GM12864 (cell line): ENCODE results near the gene RREB1.

Experiments
- DNase-seq: peaks from one replicate; pipeline ENCODE4 v3.0.0-alpha.2; 2011; ENCODE audit warnings: low read depth
- H3K4me3 ChIP-seq: 2 replicates; pipeline ENCODE4 v1.5.1; 2011; ENCODE audit warnings: mild to moderate bottlenecking, low read depth, low read length, control low read depth
- TF ChIP-seq, protein P1 (sequence below): IDR thresholded peaks from 2 replicates; pipeline ENCODE4 v1.5.1; 2011; ENCODE audit warnings: low read depth, mild to moderate bottlenecking, moderate library complexity, low read length, control low read depth, inconsistent platforms; ENCODE audit errors: missing control alignments

The RREB1 gene

DNA sequence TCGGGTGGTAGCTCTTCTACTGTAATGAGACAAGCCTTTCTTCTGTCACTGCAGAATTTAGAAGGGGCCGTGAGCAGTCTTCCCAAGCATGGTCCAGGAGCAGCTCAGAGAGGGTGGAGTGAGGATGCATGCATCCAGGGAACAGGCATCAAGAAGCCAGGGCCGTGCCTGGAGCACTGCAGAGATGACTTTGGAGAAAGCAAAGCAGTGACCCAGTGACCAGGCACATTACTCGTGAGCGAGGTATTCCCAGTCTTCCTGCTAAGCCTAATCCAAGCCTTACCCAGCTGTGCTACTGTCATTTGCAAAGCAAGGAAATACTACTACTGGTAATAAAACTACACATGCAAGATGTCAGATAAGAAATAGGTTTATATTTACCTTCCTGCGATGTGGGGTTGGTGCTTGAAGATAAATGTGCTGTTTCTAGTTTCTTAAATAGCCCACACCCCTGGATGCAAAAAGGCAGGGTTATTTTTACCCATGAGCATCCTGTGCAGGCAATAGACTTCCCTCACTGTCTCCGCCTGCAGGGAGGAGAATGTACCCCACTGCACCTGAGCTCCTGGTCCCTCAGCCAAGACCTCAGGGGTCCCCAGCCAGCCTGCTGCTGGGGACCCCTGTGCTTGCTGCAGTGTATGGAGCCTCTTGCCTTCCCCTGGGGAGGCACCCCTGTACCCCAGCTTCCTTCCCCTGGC is 142.3 kb downstream of the RREB1 start:
- TF ChIP-seq, protein P1, sequence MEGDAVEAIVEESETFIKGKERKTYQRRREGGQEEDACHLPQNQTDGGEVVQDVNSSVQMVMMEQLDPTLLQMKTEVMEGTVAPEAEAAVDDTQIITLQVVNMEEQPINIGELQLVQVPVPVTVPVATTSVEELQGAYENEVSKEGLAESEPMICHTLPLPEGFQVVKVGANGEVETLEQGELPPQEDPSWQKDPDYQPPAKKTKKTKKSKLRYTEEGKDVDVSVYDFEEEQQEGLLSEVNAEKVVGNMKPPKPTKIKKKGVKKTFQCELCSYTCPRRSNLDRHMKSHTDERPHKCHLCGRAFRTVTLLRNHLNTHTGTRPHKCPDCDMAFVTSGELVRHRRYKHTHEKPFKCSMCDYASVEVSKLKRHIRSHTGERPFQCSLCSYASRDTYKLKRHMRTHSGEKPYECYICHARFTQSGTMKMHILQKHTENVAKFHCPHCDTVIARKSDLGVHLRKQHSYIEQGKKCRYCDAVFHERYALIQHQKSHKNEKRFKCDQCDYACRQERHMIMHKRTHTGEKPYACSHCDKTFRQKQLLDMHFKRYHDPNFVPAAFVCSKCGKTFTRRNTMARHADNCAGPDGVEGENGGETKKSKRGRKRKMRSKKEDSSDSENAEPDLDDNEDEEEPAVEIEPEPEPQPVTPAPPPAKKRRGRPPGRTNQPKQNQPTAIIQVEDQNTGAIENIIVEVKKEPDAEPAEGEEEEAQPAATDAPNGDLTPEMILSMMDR: peak; percentile 30
- H3K4me3 ChIP-seq: no peak overlapping the region
- no peak for DNase-seq

DNA sequence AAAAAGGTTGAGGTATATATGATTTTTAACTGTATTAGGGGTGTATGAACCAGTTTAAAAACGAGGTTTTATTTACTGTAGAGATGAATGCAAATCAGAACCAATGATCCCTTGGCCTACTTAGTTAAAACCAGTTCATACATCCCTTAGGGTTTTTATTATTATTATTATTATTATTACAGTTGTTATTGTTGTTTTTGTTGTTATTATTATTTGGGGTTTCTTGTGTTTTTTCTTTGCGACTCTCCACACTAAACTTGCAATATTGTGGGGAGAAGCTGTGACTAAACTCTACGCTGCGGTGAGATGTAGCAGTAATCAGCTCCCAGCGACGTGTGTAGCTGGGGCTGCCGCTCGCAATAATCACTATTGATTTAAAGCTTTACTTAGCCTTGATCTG is 143.1 kb downstream of the RREB1 start:
- TF ChIP-seq, protein P1: no peak
- no peak for DNase-seq
- H3K4me3 ChIP-seq: no peak overlapping the region

DNA sequence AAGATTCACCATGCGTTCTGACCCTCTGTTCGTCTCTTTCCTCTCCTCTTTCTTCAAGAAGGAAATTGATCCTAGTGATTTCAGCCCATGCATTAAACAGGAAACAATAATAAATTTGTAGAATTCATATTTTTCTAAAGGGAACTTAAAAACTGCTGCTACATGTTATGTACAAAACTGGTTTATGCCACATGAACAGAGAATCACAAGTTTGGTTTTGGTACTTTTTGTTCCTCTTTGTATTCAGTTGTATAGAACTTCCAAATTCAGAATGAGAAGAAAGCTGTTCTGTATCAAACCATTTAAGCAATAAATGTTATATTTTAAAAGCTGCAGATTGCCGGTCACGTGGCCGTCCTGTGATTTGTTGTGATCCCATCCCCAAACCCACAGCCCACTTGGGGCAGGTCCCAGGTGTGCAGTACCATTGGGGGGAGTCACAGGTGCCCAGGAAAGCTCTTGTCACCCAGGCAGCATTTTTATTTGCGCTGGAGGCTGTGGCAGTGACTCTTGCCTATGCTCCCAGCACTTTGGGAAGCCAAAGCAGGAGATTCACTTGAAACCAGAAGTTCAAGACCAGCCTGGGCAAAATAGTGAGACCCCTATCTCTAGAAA is 144.0 kb downstream of the RREB1 start:
- TF ChIP-seq, protein P1: no peak
- no peak overlapping the region for H3K4me3 ChIP-seq
- DNase-seq: no peak

DNA sequence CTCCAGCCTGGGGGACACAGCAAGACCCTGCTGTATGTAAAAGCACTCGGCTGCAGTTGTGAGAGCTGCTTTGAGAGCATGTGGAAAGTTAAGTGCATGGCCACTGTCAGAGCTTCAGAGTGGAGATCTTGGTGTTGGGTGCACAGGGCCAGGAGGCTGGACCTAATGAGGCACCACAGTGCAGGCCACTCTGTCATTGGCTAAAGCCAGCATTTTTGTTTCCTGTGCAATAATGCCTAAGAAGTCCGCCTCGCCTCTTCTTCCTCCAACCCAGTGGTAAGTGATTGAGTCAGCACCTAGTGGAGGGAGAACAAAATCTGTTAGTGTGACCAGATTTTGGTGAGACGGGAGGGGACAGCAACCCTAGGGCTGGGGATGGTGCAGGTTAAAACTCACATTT is 144.6 kb downstream of the RREB1 start:
- DNase-seq: no peak
- no peak overlapping the region for H3K4me3 ChIP-seq
- TF ChIP-seq, protein P1: no peak

DNA sequence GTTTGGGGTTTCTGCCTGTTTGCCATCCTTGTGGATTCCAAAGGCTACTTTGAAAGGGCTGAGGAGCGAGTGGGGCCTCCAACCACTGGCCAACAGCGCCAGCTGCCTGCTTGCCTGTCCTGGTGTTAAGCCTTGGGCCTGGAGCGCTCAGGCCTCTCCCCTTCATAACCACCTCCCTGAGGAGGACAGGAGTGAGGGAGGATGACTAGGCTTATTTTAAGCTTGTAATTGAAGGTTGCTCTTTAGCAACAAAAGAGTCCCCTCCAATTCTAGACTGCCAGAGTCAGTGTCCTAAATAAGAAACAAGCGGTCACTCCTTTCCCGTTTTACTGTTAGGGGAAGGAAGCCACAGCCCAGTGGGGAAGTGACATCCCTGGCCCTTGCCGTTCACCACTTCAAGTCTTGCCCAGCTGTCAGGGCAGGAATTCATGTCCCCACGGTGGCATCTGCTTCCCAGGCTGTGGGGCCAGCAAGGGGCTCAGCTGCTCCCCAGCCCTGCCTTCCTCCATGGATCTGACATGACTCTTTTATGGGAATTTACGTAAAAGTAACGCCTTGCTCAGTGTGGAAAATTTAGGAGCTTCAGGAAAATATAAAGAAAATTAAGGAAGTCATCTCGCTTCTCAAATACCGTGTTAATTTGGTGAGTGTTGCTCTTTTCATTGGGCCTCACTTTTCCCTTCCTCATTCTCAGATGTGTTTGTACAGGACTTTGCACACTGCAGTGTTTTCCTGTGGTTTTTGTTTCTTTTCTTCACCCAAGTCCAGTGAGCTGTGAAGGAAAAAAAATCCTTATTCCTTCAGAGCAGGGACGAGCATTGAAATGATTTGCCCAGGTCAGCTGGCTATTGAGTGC is 147.4 kb downstream of the RREB1 start:
- TF ChIP-seq, protein P1: no peak
- DNase-seq: no peak

DNA sequence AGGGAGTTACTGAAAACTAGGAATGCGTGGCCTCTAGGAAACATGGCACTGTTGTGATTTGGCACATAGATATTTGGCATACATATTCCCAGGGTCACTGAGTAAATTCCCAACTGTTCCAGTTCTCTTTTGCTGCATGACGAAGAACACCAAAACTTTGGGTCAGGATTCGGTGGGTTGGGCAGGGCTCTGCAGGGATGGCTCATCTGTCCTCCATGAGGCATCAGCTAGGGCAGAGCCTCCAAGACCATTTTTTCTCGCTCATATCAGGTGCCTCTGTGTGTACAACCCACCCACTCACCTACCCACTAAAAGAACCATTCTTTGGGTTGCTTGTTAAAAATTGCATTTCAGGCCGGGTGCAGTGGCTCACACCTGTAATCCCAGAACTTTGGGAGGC is 148.2 kb downstream of the RREB1 start:
- TF ChIP-seq, protein P1: no peak
- DNase-seq: no peak
- no peak overlapping the region for H3K4me3 ChIP-seq

More for the DNA sequence above, 147.4 kb downstream of the RREB1 start:
- H3K4me3 ChIP-seq: no peak overlapping the region
